Glutamatergic neuron (in vitro differentiated cells): ENCODE data around the gene SEC16A. TPM values are rescaled to one million over a fixed set of nuclear protein-coding genes. Genes with fewer than 3 reads are reported as not detected.

Experiments
- DNase-seq: peaks from one replicate; pipeline ENCODE4 v3.0.0; 2022
- H3K27ac Mint-ChIP-seq: one replicate; pipeline ENCODE4 v1.8.0; 2020; ENCODE audit warnings: mild to moderate bottlenecking, mixed read lengths, inconsistent platforms; ENCODE audit not compliant: unreplicated experiment
- H3K27me3 Mint-ChIP-seq: one replicate; pipeline ENCODE4 v1.8.0; 2020; ENCODE audit warnings: mild to moderate bottlenecking, moderate library complexity, mixed read lengths, inconsistent platforms; ENCODE audit not compliant: unreplicated experiment
- H3K36me3 Mint-ChIP-seq: one replicate; pipeline ENCODE4 v1.8.0; 2020; ENCODE audit warnings: mild to moderate bottlenecking, mixed read lengths, inconsistent platforms; ENCODE audit not compliant: unreplicated experiment
- H3K4me1 Mint-ChIP-seq: one replicate; pipeline ENCODE4 v1.8.0; 2020; ENCODE audit warnings: mild to moderate bottlenecking, low read depth, mixed read lengths, inconsistent platforms; ENCODE audit not compliant: unreplicated experiment
- H3K4me3 Mint-ChIP-seq: one replicate; pipeline ENCODE4 v1.8.0; 2020; ENCODE audit warnings: mild to moderate bottlenecking, mixed read lengths, inconsistent platforms; ENCODE audit not compliant: unreplicated experiment
- H3K9me3 Mint-ChIP-seq: one replicate; pipeline ENCODE4 v1.8.0; 2020; ENCODE audit warnings: mild to moderate bottlenecking, moderate library complexity, mixed read lengths, inconsistent platforms; ENCODE audit not compliant: unreplicated experiment
- total RNA-seq: library from RNA; stranded (reverse); fragmentation: NEBNext Ultra II Directional; extraction: Animal tissue kit (Norgen Biotek cat#: 25700); gene quantifications from one replicate; pipeline ENCODE4 v1.2.1, GENCODE V29; 2021; ENCODE audit not compliant: unreplicated experiment
- TF ChIP-seq, protein P1 (sequence below): fragments of 200-600 bp; sonication (generic); IDR thresholded peaks from one replicate; pipeline ENCODE4 v1.5.0; 2021; ENCODE audit not compliant: partially characterized antibody, unreplicated experiment

The SEC16A gene
- total RNA-seq, 1 donor from 2014 or later = 74.3 TPM

DNA sequence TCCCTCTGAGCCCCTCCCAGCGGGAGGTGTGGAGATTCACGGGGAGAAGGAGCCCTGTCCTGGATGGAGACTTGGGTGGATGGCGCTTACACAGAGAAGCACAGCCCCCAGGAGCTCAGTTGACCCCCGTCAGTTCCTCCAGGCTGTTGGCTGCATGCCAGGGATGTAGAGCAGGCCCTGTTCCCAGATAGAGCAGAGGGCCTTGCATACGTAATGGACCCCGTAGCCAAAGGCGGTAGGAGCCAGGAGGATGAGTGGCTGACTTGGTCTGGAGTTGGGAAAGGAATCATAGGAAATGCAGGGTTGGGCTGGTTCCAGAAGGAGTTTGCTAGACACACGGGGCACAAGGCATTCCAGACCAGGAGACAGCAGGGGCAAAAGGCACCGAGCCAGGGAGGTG lies 69.9 kb downstream of the SEC16A start:
- Mint-ChIP-seq H3K4me1 (peaks cover 13% of the 10 kb centered on the region), H3K9me3 (peaks cover 4% of the 10 kb centered on the region), H3K4me3 (no peak overlapping the region), H3K36me3 (no peaks in the 10 kb centered on the region), H3K27me3 (peaks cover 9% of the 10 kb centered on the region), H3K27ac (no peak overlapping the region)
- TF ChIP-seq, protein P1, sequence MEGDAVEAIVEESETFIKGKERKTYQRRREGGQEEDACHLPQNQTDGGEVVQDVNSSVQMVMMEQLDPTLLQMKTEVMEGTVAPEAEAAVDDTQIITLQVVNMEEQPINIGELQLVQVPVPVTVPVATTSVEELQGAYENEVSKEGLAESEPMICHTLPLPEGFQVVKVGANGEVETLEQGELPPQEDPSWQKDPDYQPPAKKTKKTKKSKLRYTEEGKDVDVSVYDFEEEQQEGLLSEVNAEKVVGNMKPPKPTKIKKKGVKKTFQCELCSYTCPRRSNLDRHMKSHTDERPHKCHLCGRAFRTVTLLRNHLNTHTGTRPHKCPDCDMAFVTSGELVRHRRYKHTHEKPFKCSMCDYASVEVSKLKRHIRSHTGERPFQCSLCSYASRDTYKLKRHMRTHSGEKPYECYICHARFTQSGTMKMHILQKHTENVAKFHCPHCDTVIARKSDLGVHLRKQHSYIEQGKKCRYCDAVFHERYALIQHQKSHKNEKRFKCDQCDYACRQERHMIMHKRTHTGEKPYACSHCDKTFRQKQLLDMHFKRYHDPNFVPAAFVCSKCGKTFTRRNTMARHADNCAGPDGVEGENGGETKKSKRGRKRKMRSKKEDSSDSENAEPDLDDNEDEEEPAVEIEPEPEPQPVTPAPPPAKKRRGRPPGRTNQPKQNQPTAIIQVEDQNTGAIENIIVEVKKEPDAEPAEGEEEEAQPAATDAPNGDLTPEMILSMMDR = no peak
- no peak for DNase-seq

DNA sequence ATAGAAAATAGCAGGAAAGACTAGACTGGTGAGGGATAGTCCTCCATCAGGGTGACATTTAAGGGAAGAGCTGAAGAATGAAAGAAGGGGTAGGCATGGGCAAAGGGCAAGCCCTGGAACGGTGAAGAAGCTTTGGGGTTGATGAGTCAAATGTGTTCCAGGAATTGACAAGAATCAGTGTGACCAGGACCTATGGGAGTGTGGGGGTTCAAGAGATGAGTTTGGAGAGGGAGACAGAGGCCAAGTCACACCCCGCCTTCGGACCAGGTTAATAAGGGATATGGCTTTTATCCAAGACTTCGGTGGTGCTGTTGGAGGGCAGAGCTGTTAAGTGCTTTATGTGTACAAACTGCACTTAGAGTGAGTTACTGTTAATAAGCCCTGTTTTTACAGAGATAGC lies 71.5 kb downstream of the SEC16A start:
- peaks cover 4% of the 10 kb centered on the region for H3K9me3 Mint-ChIP-seq
- H3K36me3 Mint-ChIP-seq = no peaks in the 10 kb centered on the region
- peak overlapping the region; percentile 56 for H3K27ac Mint-ChIP-seq
- H3K27me3 Mint-ChIP-seq = peaks cover 7% of the 10 kb centered on the region
- peaks cover 13% of the 10 kb centered on the region for H3K4me1 Mint-ChIP-seq
- TF ChIP-seq, protein P1 = no peak
- peak overlapping the region; percentile 97 for H3K4me3 Mint-ChIP-seq
- no peak for DNase-seq

DNA sequence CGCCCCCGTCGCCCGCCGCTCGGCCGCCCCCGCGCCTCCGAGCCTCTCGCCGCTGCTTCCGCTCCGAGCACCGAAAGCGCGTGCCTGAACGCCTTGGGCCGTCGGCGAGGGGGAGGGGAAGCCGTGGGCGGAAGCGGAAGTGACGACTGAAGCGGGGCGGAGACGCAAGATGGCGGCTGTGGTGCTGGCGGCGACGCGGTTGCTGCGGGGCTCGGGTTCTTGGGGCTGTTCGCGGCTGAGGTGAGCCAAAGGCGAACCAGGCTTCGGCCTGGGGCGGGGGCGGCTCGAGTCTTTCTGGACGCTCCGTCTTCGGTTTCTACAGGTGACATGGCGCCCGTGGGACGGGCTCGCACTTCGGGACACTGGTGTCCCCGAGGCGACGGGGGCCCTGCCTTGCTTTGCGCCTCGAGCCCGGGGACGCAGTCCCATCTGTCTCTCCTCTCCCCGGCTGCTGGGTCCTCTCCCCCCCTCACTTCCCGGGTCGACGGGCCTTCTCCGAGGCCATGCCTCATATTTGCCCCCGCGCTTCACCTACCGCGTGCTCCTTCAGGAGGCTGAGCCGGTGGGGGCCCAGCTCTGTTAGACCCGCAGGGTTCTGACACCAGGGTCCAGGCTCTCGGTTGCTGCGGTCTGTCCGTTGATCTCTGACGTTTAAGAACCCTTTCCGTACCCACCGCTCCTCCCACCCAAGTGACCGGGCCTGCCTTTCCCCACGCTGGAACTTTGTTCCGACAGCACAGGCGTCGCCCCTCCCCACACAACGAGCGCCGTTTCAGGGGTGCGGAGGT lies 72.1 kb downstream of the SEC16A start, which contains the start of the genes ENTR1 and PMPCA:
Gene ENTR1, minus strand, starts transcription at position 115 of the 788 bp plus-strand sequence. CDS start 217 bp downstream, outside the sequence.
Gene PMPCA, plus strand, starts transcription at position 159 of the 788 bp plus-strand sequence. Its CDS starts 11 bp downstream, at position 170.
- H3K27ac Mint-ChIP-seq = peak within 1 kb of the TSS; percentile 70
- TF ChIP-seq, protein P1 = no peak
- no peaks in the 10 kb centered on the region for H3K36me3 Mint-ChIP-seq
- H3K4me3 Mint-ChIP-seq = peak within 1 kb of the TSS; percentile 97
- peaks cover 13% of the 10 kb centered on the region for H3K4me1 Mint-ChIP-seq
- peaks cover 4% of the 10 kb centered on the region for H3K9me3 Mint-ChIP-seq
- peaks cover 5% of the 10 kb centered on the region for H3K27me3 Mint-ChIP-seq
- DNase-seq = peak; percentile 94

DNA sequence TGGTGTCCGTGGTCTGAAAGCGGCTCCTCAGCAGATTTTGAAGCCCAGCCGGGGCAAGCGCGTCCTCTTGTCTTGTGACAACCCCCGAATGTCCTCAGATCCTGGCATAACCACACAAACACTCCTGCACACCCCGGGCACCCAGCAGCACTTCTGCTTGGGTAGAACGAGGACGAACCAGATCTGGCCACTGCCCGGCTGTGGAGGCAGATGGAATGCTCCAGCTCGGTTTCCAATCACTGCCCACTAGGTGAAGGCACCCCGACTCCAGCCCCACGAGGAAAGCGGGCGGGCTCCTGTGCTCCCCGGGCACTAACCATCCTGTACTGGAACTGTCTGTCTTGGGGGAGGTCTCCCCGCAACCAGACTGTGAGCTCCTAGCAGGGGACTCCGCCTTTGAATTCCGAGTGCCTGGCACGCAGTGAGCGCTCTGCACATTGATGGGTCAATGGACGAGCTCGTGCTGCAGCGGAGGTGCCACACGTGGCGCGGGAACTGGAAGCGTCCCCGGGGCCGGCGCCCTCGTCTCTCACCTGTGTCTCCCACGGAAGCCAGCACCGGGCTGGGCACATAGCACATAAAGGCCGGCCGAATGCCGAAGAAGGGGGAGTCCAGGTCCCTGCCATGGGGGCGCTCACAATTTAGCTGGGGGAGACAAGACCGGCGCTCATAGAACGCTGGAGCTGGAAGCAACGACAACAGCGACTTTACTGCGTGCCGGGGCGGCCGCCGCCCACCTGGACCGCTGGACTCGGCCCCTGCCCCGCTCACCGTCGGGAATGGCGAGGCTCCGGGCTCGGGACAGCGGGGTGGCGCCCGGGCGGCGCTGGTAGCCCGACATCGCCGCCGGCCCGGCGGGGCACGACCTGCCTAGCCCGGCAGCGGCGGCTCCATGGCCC lies 73.0 kb downstream of the SEC16A start:
- peak overlapping the region; percentile 70 for H3K27ac Mint-ChIP-seq
- H3K36me3 Mint-ChIP-seq = no peaks in the 10 kb centered on the region
- peak overlapping the region; percentile 91 for H3K4me3 Mint-ChIP-seq

More for the DNA sequence above, 73.0 kb downstream of the SEC16A start:
- Mint-ChIP-seq H3K9me3 (peaks cover 4% of the 10 kb centered on the region), H3K27me3 (peaks cover 5% of the 10 kb centered on the region), H3K4me1 (peaks cover 13% of the 10 kb centered on the region)
- TF ChIP-seq, protein P1 = no peak
- no peak for DNase-seq
